Liver (tissue), 9 donors: ENCODE results near the gene PDE5A. TPM values are rescaled to one million over a fixed set of nuclear protein-coding genes. Genes with fewer than 3 reads are reported as not detected.

Source experiments
- DNase-seq: peaks from one replicate; pipeline ENCODE4 v3.0.0-alpha.2; 2017; ENCODE audit warnings: low spot score
- H3K27ac ChIP-seq, 2 donors: one replicate each; pipeline ENCODE4 v1.7.0; 2013; ENCODE audit warnings: inconsistent platforms in 2 of 2, low read length in 2 of 2, control low read depth in 1 of 2, low read depth in 1 of 2, mild to moderate bottlenecking in 1 of 2
- H3K27me3 ChIP-seq, 4 donors: one replicate each; pipeline versions ENCODE4 v1.6.1 to v1.7.0; 2013; ENCODE audit warnings: low read length in 3 of 4, inconsistent platforms in 1 of 4, mild to moderate bottlenecking in 1 of 4, moderate library complexity in 1 of 4; ENCODE audit not compliant: control insufficient read depth in 4 of 4, insufficient read depth in 4 of 4
- H3K36me3 ChIP-seq, 4 donors: one replicate each; pipeline versions ENCODE4 v1.6.1 to v1.7.0; 2013; ENCODE audit warnings: low read length in 3 of 4, mild to moderate bottlenecking in 3 of 4, low read depth in 1 of 4, moderate library complexity in 1 of 4; ENCODE audit not compliant: control insufficient read depth in 4 of 4, insufficient read depth in 3 of 4
- H3K4me1 ChIP-seq, 4 donors: one replicate each; pipeline versions ENCODE4 v1.6.1 to v1.7.0; 2013; ENCODE audit warnings: low read length in 3 of 4, mild to moderate bottlenecking in 3 of 4, moderate library complexity in 1 of 4; ENCODE audit not compliant: control insufficient read depth in 4 of 4, insufficient read depth in 4 of 4
- H3K4me3 ChIP-seq, 3 donors: one replicate each; pipeline versions ENCODE4 v1.6.1 to v1.7.0; 2013; ENCODE audit warnings: low read length in 3 of 3, control low read depth in 1 of 3, low read depth in 1 of 3, mild to moderate bottlenecking in 1 of 3
- H3K9ac ChIP-seq, 2 donors: one replicate each; pipeline ENCODE4 v1.7.0; 2013; ENCODE audit warnings: low read length in 2 of 2, mild to moderate bottlenecking in 2 of 2, moderate library complexity in 2 of 2, control low read depth in 1 of 2, low read depth in 1 of 2
- H3K9me3 ChIP-seq, 4 donors: one replicate each; pipeline versions ENCODE4 v1.6.1 to v1.7.0; 2013; ENCODE audit warnings: low read length in 3 of 4; ENCODE audit not compliant: control insufficient read depth in 4 of 4
- ATF3 ChIP-seq: IDR thresholded peaks from 2 replicates; pipeline ENCODE4 v1.6.1; 2016; ENCODE audit warnings: antibody characterized with exemption
- CTCF ChIP-seq: fragments of 150-350 bp; IDR thresholded peaks from 2 replicates; pipeline ENCODE4 v1.5.1; 2017; ENCODE audit warnings: improper control_type of control experiment, low read depth, low read length; ENCODE audit not compliant: missing input control
- EGR1 ChIP-seq, 2 donors: IDR thresholded peaks; 2 replicates each; pipeline ENCODE4 v1.6.1; 2016 to 2018; ENCODE audit warnings: antibody characterized with exemption in 2 of 2, low read depth in 2 of 2
- FOXA1 ChIP-seq: IDR thresholded peaks from 2 replicates; pipeline ENCODE4 v1.6.1; 2016; ENCODE audit warnings: antibody characterized with exemption
- FOXA2 ChIP-seq: IDR thresholded peaks from 2 replicates; pipeline ENCODE4 v1.6.1; 2016; ENCODE audit warnings: antibody characterized with exemption
- GABPA ChIP-seq, 2 donors: IDR thresholded peaks in 1 of 2; conservative IDR thresholded peaks in 1 of 2; 2 replicates each; pipeline ENCODE4 v1.6.1; 2016; ENCODE audit warnings: antibody characterized with exemption in 2 of 2, mild to moderate bottlenecking in 1 of 2, moderate library complexity in 1 of 2
- HNF4A ChIP-seq, 2 donors: conservative IDR thresholded peaks; 2 replicates each; pipeline ENCODE4 v1.6.1; 2016; ENCODE audit warnings: antibody characterized with exemption in 2 of 2, mild to moderate bottlenecking in 2 of 2
- HNF4G ChIP-seq: IDR thresholded peaks from 2 replicates; pipeline ENCODE4 v1.6.1; 2016; ENCODE audit warnings: antibody characterized with exemption
- JUND ChIP-seq, 2 donors: IDR thresholded peaks; 2 replicates each; pipeline ENCODE4 v1.6.1; 2016; ENCODE audit warnings: antibody characterized with exemption in 2 of 2
- MAX ChIP-seq: IDR thresholded peaks from 2 replicates; pipeline ENCODE4 v1.6.1; 2016; ENCODE audit warnings: antibody characterized with exemption
- NR2F2 ChIP-seq: IDR thresholded peaks from 2 replicates; pipeline ENCODE4 v1.6.1; 2016; ENCODE audit warnings: antibody characterized with exemption
- RAD21 ChIP-seq, 2 donors: IDR thresholded peaks; 2 replicates each; pipeline ENCODE4 v1.6.1; 2016; ENCODE audit warnings: antibody characterized with exemption in 2 of 2, mild to moderate bottlenecking in 2 of 2
- REST ChIP-seq: IDR thresholded peaks from 2 replicates; pipeline ENCODE4 v1.6.1; 2016; ENCODE audit warnings: antibody characterized with exemption, mild to moderate bottlenecking
- RXRA ChIP-seq, 2 donors: IDR thresholded peaks; 2 replicates each; pipeline ENCODE4 v1.6.1; 2017 to 2018; ENCODE audit warnings: antibody characterized with exemption in 2 of 2, mild to moderate bottlenecking in 1 of 2
- SP1 ChIP-seq: IDR thresholded peaks from 2 replicates; pipeline ENCODE4 v1.6.1; 2018; ENCODE audit warnings: antibody characterized with exemption, mild to moderate bottlenecking
- TAF1 ChIP-seq: conservative IDR thresholded peaks from 2 replicates; pipeline ENCODE4 v1.6.1; 2016; ENCODE audit warnings: antibody characterized with exemption, mild to moderate bottlenecking
- YY1 ChIP-seq: IDR thresholded peaks from 2 replicates; pipeline ENCODE4 v1.6.1; 2016; ENCODE audit warnings: antibody characterized with exemption, mild to moderate bottlenecking
- ZBTB33 ChIP-seq: IDR thresholded peaks from 2 replicates; pipeline ENCODE4 v1.6.1; 2016; ENCODE audit warnings: antibody characterized with exemption
- WGBS: extraction: QIAGEN DNeasy Blood & Tissue Kit; methylation state at CpG from one replicate; pipeline ENCODE4 v1.1.7; 2013; 5-methylcytosine and 5-hydroxymethylcytosine counted together
- polyA plus RNA-seq, 2 donors: library from polyadenylated mRNA; stranded (reverse) in 1 of 2; unstranded in 1 of 2; fragments of 200-250 nt in 1 of 2; fragments of >200 nt in 1 of 2; fragmentation: Nextera tagmentation in 1 of 2; extraction: Ambion mirVana in 1 of 2; gene quantifications; one replicate each; pipeline versions ENCODE4 v1.2.1 to v1.2.3, GENCODE V29; 2013 to 2015
- total RNA-seq, 2 donors: library from RNA; depleted of rRNA; stranded (reverse); fragments of >200 nt; gene quantifications; one replicate each; pipeline ENCODE4 v1.2.3, GENCODE V29; 2014
- donor health status: healthy.
- donor health status: healthy.
- donor health status: healthy.
- donor health status: healthy.
- donor health status: healthy.

The PDE5A gene
- total and polyA plus RNA-seq, 4 donors = 0.61 to 3.8 (median 3.0) TPM

GRCh38 chr4:119581190-119581873 is 47.3 kb downstream of the PDE5A start:
- H3K27ac ChIP-seq = no peak overlapping the region
- H3K4me3 ChIP-seq = no peak overlapping the region
- H3K9me3 ChIP-seq = no peaks in the 10 kb centered on the region
- TF ChIP-seq RXRA (IDR thresholded peaks at IDR 0.05) (no peak), SP1 (no peak), FOXA1 (no peak), ZBTB33 (no peak), YY1 (no peak), FOXA2 (no peak)
- 91% methylated on average over 3 of the region's 3 CpGs for WGBS
- H3K9ac ChIP-seq = no peak overlapping the region
- H3K4me1 ChIP-seq = no peaks in the 10 kb centered on the region
- H3K27me3 ChIP-seq = no peaks in the 10 kb centered on the region
- peaks cover 0 to 2% (median 0%) of the 10 kb centered on the region in 4 donors for H3K36me3 ChIP-seq
- no peak for DNase-seq

GRCh38 chr4:119580293-119580692 is 48.3 kb downstream of the PDE5A start:
- TF ChIP-seq HNF4G = no peak
- no peak for TF ChIP-seq JUND (IDR thresholded peaks at IDR 0.05)
- no peak for TF ChIP-seq GABPA (IDR thresholded peaks at IDR 0.05 in 1 of 2, conservative IDR thresholded peaks at IDR 0.05 in 1 of 2)
- TF ChIP-seq NR2F2 = no peak
- no peak for TF ChIP-seq TAF1
- TF ChIP-seq RXRA (IDR thresholded peaks at IDR 0.05) = no peak
- no peak for TF ChIP-seq SP1
- no peak for TF ChIP-seq FOXA2
- no peak for TF ChIP-seq CTCF
- TF ChIP-seq MAX = no peak
- no peak for TF ChIP-seq ZBTB33
- TF ChIP-seq RAD21 (IDR thresholded peaks at IDR 0.05) = no peak
- TF ChIP-seq YY1 = no peak
- no peak for TF ChIP-seq EGR1 (IDR thresholded peaks at IDR 0.05; ENCODE audit: low read depth in 2 of 2)
- no peak for TF ChIP-seq REST
- no peak for TF ChIP-seq FOXA1
- TF ChIP-seq HNF4A (conservative IDR thresholded peaks at IDR 0.05) = no peak
- no peak for TF ChIP-seq ATF3
- Histone ChIP-seq H3K36me3 (peaks cover 0 to 2% (median 0%) of the 10 kb centered on the region in 4 donors), H3K4me3 (no peak overlapping the region), H3K9ac (no peak overlapping the region), H3K4me1 (no peaks in the 10 kb centered on the region), H3K9me3 (no peaks in the 10 kb centered on the region), H3K27ac (no peak overlapping the region), H3K27me3 (no peaks in the 10 kb centered on the region)
- 80% methylated on average over 3 of the region's 3 CpGs for WGBS
- DNase-seq = no peak
